Endothelial cell of umbilical vein (primary cell): Measurements from ENCODE around the gene SERPINA12.

ENCODE experiments used
- CTCF ChIP-seq, 2 donors: IDR thresholded peaks; 1 replicate in 1 of 2; 2 replicates in 1 of 2; pipeline ENCODE4 v1.5.1; 2011; ENCODE audit warnings: low read length in 2 of 2, mild to moderate bottlenecking in 2 of 2, moderate library complexity in 2 of 2, control low read depth in 1 of 2, inconsistent platforms in 1 of 2, low read depth in 1 of 2; ENCODE audit not compliant: insufficient read depth in 1 of 2; ENCODE audit errors: extremely low read depth in 1 of 2
- EZH2 ChIP-seq: IDR thresholded peaks from 2 replicates; pipeline ENCODE4 v1.6.1; 2012; ENCODE audit warnings: borderline replicate concordance, low read depth, mild to moderate bottlenecking, moderate library complexity, low read length, inconsistent platforms; ENCODE audit not compliant: severe bottlenecking
- FOS ChIP-seq: IDR thresholded peaks from 2 replicates; pipeline ENCODE4 v1.6.1; 2011; ENCODE audit warnings: mild to moderate bottlenecking, low read length, moderate library complexity, borderline replicate concordance; ENCODE audit not compliant: insufficient read depth
- JUN ChIP-seq: IDR thresholded peaks from 2 replicates; pipeline ENCODE4 v1.6.1; 2011; ENCODE audit warnings: borderline replicate concordance, low read depth; ENCODE audit not compliant: insufficient read length, insufficient read depth
- MYC ChIP-seq: IDR thresholded peaks from one replicate; pipeline ENCODE4 v1.6.1; 2011; ENCODE audit warnings: mild to moderate bottlenecking, low read depth, low read length
- POLR2A ChIP-seq: IDR thresholded peaks from 2 replicates; pipeline ENCODE4 v1.6.1; 2012; ENCODE audit warnings: low read depth, mild to moderate bottlenecking, control low read depth, low read length
- POLR2AphosphoS5 ChIP-seq: IDR thresholded peaks from 2 replicates; pipeline ENCODE4 v1.6.1; 2012; ENCODE audit warnings: low read depth, mild to moderate bottlenecking, control low read depth, low read length, moderate library complexity; ENCODE audit not compliant: insufficient read depth
- TF ChIP-seq, protein P1 (sequence below): IDR thresholded peaks from 2 replicates; pipeline ENCODE4 v1.6.1; 2011; ENCODE audit not compliant: insufficient read depth, insufficient read length

DNA sequence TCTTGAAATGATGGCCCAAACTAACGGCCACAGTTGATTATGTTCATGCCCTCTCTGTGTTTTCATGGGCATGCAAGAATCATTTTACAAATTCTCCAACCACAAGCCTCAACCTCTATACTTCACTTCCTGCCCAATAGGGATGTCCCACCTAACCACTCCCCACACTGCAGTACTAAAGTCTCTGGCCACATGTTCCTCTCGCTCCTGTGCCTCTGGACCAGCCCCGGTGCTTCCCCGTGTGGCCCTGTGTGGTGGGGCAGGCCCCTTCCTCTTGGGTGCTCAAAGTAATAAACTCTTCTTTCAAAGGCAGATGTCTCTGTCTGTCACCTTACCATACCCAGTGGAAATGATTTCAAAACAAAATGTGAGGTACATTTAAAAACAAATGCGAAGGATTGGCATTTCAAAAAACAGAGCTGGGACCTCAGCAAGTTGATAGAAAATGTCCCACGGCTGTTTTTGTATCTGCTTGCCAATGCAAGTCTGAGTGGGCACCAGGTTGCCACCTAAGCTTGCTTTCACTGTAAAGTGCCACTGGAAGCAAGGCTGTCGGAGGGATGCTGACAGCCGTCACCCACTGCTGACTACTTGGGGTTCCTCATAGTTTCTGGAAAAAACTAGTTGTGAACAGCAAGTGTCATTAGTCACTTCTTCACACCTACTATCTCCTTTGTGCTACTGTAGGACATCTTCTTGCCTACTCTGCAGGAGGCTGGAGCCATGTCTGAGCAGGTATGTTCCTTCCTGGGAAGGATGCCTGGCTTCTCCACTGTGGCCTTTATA is 48.4 kb downstream of the SERPINA12 start:
- TF ChIP-seq POLR2AphosphoS5 (no peak), CTCF (IDR thresholded peaks at IDR 0.05; ENCODE audit: extremely low read depth in 1 of 2, insufficient read depth in 1 of 2, low read depth in 1 of 2, low read length in 2 of 2) (no peak), POLR2A (no peak), JUN (no peak), MYC (no peak), EZH2 (no peak), FOS (no peak)
- TF ChIP-seq, protein P1, sequence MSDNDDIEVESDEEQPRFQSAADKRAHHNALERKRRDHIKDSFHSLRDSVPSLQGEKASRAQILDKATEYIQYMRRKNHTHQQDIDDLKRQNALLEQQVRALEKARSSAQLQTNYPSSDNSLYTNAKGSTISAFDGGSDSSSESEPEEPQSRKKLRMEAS: no peak
